ENCODE data around the gene NRP1.
A peak's percentile ranks its signal among the peaks of the same experiment; 100 is the strongest.

NRP1 gene

GRCh38 chr10:33332183-33333065, 2.0 kb downstream of the NRP1 start:
- no CpG with 5 or more reads among the region's 5 CpGs for WGBS (ENCODE audit: extremely low coverage, insufficient coverage, insufficient read length)
- H2BK120ac ChIP-seq (ENCODE audit: insufficient read depth, low read length, poor library complexity) = no peak overlapping the region
- peaks cover 4 to 9% of the 10 kb centered on the region in 2 experiments for H3K4me1 ChIP-seq (ENCODE audit: control insufficient read depth in 1 of 2, insufficient read depth in 2 of 2, low read length in 2 of 2)

GRCh38 chr10:33331379-33331694, 3.1 kb downstream of the NRP1 start:
- DNase-seq = no peak
- Histone ChIP-seq H2BK12ac (ENCODE audit: low read length) (no peak overlapping the region), H2BK120ac (ENCODE audit: insufficient read depth, low read length, poor library complexity) (no peak overlapping the region), H3K79me2 (ENCODE audit: control insufficient read depth, insufficient read depth, low read length, poor library complexity) (peaks cover 21% of the 10 kb centered on the region), H2AK5ac (ENCODE audit: low read length) (no peak overlapping the region), H3K14ac (ENCODE audit: low read length) (no peak overlapping the region), H3K4me3 (ENCODE audit: low read depth, low read length) (no peak overlapping the region), H4K12ac (ENCODE audit: low read depth, low read length) (no peak overlapping the region), H3K18ac (ENCODE audit: low read length) (no peak overlapping the region), H4K91ac (ENCODE audit: low read depth, low read length) (no peak overlapping the region), H4K8ac (ENCODE audit: low read depth, low read length) (no peak overlapping the region), H3K27me3 (ENCODE audit: insufficient read depth, low read length) (no peaks in the 10 kb centered on the region), H3K4me1 (ENCODE audit: control insufficient read depth in 1 of 2, insufficient read depth in 2 of 2, low read length in 2 of 2) (peaks cover 4 to 9% of the 10 kb centered on the region in 2 experiments), H3K36me3 (ENCODE audit: control insufficient read depth in 1 of 2, insufficient read depth in 2 of 2, low read length in 2 of 2) (peaks cover 0 to 4% of the 10 kb centered on the region in 2 experiments), H3K9ac (ENCODE audit: low read length) (no peak overlapping the region), H3K27ac (ENCODE audit: low read depth, low read length) (no peak overlapping the region), H2AFZ (ENCODE audit: insufficient read depth, low read length, poor library complexity) (no peak overlapping the region), H3K9me3 (ENCODE audit: insufficient read depth, low read depth, low read length) (no peaks in the 10 kb centered on the region), H3K4me2 (ENCODE audit: low read length) (peak overlapping the region; percentile 48), H2BK5ac (ENCODE audit: low read depth, low read length, poor library complexity) (no peak overlapping the region), H3K79me1 (ENCODE audit: low read length) (peaks cover 23% of the 10 kb centered on the region), H3K4ac (ENCODE audit: low read depth, low read length) (no peak overlapping the region), H3K23ac (ENCODE audit: low read length) (no peak overlapping the region)
- WGBS (ENCODE audit: extremely low coverage, insufficient coverage, insufficient read length) = no CpG with 5 or more reads among the region's 2 CpGs

More at GRCh38 chr10:33332183-33333065, 2.0 kb downstream of the NRP1 start:
- Histone ChIP-seq H2BK5ac (ENCODE audit: low read depth, low read length, poor library complexity) (no peak overlapping the region), H3K4ac (ENCODE audit: low read depth, low read length) (no peak overlapping the region), H3K14ac (ENCODE audit: low read length) (no peak overlapping the region), H2AK5ac (ENCODE audit: low read length) (no peak overlapping the region), H3K4me2 (ENCODE audit: low read length) (peak overlapping the region; percentile 32), H3K79me1 (ENCODE audit: low read length) (peaks cover 29% of the 10 kb centered on the region), H3K9me3 (ENCODE audit: insufficient read depth, low read depth, low read length) (no peaks in the 10 kb centered on the region), H2BK12ac (ENCODE audit: low read length) (no peak overlapping the region), H4K12ac (ENCODE audit: low read depth, low read length) (no peak overlapping the region), H4K91ac (ENCODE audit: low read depth, low read length) (no peak overlapping the region), H2AFZ (ENCODE audit: insufficient read depth, low read length, poor library complexity) (no peak overlapping the region), H3K23ac (ENCODE audit: low read length) (no peak overlapping the region), H3K27me3 (ENCODE audit: insufficient read depth, low read length) (no peaks in the 10 kb centered on the region), H4K8ac (ENCODE audit: low read depth, low read length) (no peak overlapping the region), H3K18ac (ENCODE audit: low read length) (no peak overlapping the region), H3K79me2 (ENCODE audit: control insufficient read depth, insufficient read depth, low read length, poor library complexity) (peaks cover 25% of the 10 kb centered on the region), H3K27ac (ENCODE audit: low read depth, low read length) (peak overlapping the region; percentile 67), H3K36me3 (ENCODE audit: control insufficient read depth in 1 of 2, insufficient read depth in 2 of 2, low read length in 2 of 2) (peaks cover 0 to 4% of the 10 kb centered on the region in 2 experiments), H3K9ac (ENCODE audit: low read length) (no peak overlapping the region), H3K4me3 (ENCODE audit: low read depth, low read length) (no peak overlapping the region)
- DNase-seq = peak; percentile 27 to 79

GRCh38 chr10:33330543-33331378, 3.7 kb downstream of the NRP1 start:
- Histone ChIP-seq H2AK5ac (ENCODE audit: low read length) (no peak overlapping the region), H3K4me1 (ENCODE audit: control insufficient read depth in 1 of 2, insufficient read depth in 2 of 2, low read length in 2 of 2) (peaks cover 1 to 6% of the 10 kb centered on the region in 2 experiments), H3K14ac (ENCODE audit: low read length) (no peak overlapping the region), H2AFZ (ENCODE audit: insufficient read depth, low read length, poor library complexity) (no peak overlapping the region), H3K27me3 (ENCODE audit: insufficient read depth, low read length) (no peaks in the 10 kb centered on the region), H3K9me3 (ENCODE audit: insufficient read depth, low read depth, low read length) (no peaks in the 10 kb centered on the region), H3K79me2 (ENCODE audit: control insufficient read depth, insufficient read depth, low read length, poor library complexity) (peaks cover 17% of the 10 kb centered on the region), H3K18ac (ENCODE audit: low read length) (no peak overlapping the region), H4K12ac (ENCODE audit: low read depth, low read length) (no peak overlapping the region), H4K8ac (ENCODE audit: low read depth, low read length) (no peak overlapping the region), H2BK120ac (ENCODE audit: insufficient read depth, low read length, poor library complexity) (no peak overlapping the region), H3K27ac (ENCODE audit: low read depth, low read length) (no peak overlapping the region), H3K23ac (ENCODE audit: low read length) (no peak overlapping the region), H4K91ac (ENCODE audit: low read depth, low read length) (no peak overlapping the region), H2BK5ac (ENCODE audit: low read depth, low read length, poor library complexity) (no peak overlapping the region), H3K9ac (ENCODE audit: low read length) (no peak overlapping the region), H3K4me3 (ENCODE audit: low read depth, low read length) (no peak overlapping the region), H3K4me2 (ENCODE audit: low read length) (peak overlapping the region; percentile 48), H3K36me3 (ENCODE audit: control insufficient read depth in 1 of 2, insufficient read depth in 2 of 2, low read length in 2 of 2) (peaks cover 0 to 4% of the 10 kb centered on the region in 2 experiments), H3K79me1 (ENCODE audit: low read length) (peaks cover 19% of the 10 kb centered on the region), H3K4ac (ENCODE audit: low read depth, low read length) (no peak overlapping the region), H2BK12ac (ENCODE audit: low read length) (no peak overlapping the region)
- WGBS (ENCODE audit: extremely low coverage, insufficient coverage, insufficient read length) = no CpG with 5 or more reads among the region's 13 CpGs
- DNase-seq = peak; percentile 76 to 91

GRCh38 chr10:33329178-33329577, 5.3 kb downstream of the NRP1 start:
- H2AK5ac ChIP-seq (ENCODE audit: low read length) = no peak overlapping the region
- H3K79me2 ChIP-seq (ENCODE audit: control insufficient read depth, insufficient read depth, low read length, poor library complexity) = peaks cover 6% of the 10 kb centered on the region
- H3K9ac ChIP-seq (ENCODE audit: low read length) = no peak overlapping the region
- WGBS (ENCODE audit: extremely low coverage, insufficient coverage, insufficient read length) = no CpG with 5 or more reads among the region's 2 CpGs
- H3K27me3 ChIP-seq (ENCODE audit: insufficient read depth, low read length) = no peaks in the 10 kb centered on the region
- H3K27ac ChIP-seq (ENCODE audit: low read depth, low read length) = no peak overlapping the region
- H3K18ac ChIP-seq (ENCODE audit: low read length) = no peak overlapping the region
- H3K4me2 ChIP-seq (ENCODE audit: low read length) = no peak overlapping the region
- H3K23ac ChIP-seq (ENCODE audit: low read length) = no peak overlapping the region
- DNase-seq = no peak
- H2AFZ ChIP-seq (ENCODE audit: insufficient read depth, low read length, poor library complexity) = no peak overlapping the region
- no peak overlapping the region for H3K4ac ChIP-seq (ENCODE audit: low read depth, low read length)
- peaks cover 8% of the 10 kb centered on the region for H3K79me1 ChIP-seq (ENCODE audit: low read length)
- H3K4me3 ChIP-seq (ENCODE audit: low read depth, low read length) = no peak overlapping the region
- H3K9me3 ChIP-seq (ENCODE audit: insufficient read depth, low read depth, low read length) = no peaks in the 10 kb centered on the region
- no peak overlapping the region for H2BK120ac ChIP-seq (ENCODE audit: insufficient read depth, low read length, poor library complexity)
- no peak overlapping the region for H2BK12ac ChIP-seq (ENCODE audit: low read length)
- no peak overlapping the region for H3K14ac ChIP-seq (ENCODE audit: low read length)
- no peak overlapping the region for H2BK5ac ChIP-seq (ENCODE audit: low read depth, low read length, poor library complexity)
- H3K36me3 ChIP-seq (ENCODE audit: control insufficient read depth in 1 of 2, insufficient read depth in 2 of 2, low read length in 2 of 2) = peaks cover 4 to 6% of the 10 kb centered on the region in 2 experiments
- peaks cover 0 to 4% of the 10 kb centered on the region in 2 experiments for H3K4me1 ChIP-seq (ENCODE audit: control insufficient read depth in 1 of 2, insufficient read depth in 2 of 2, low read length in 2 of 2)
- H4K12ac ChIP-seq (ENCODE audit: low read depth, low read length) = no peak overlapping the region
- no peak overlapping the region for H4K91ac ChIP-seq (ENCODE audit: low read depth, low read length)
- H4K8ac ChIP-seq (ENCODE audit: low read depth, low read length) = no peak overlapping the region
